ENCODE measurements around the gene ADAMTS17. TPM values are rescaled to one million over a fixed set of nuclear protein-coding genes. Genes with fewer than 3 reads are reported as not detected.

Gene ADAMTS17
- total RNA-seq: 0.09 TPM in 1 of 2 replicates, not detected in the other

GRCh38 chr15:100341750-100342560, at the start of gene ADAMTS17:
Gene ADAMTS17 (minus strand): TSS chr15:100341975. CDS start chr15:100341899, 76 bp downstream.

Other genes starting within 250 kb of the ADAMTS17 start
- gene CERS3, start 187.0 kb upstream of the ADAMTS17 start, total RNA-seq: 0.43 TPM in 1 of 2 replicates, not detected in the other